ENCODE results near the gene MALT1. TPM values are rescaled to one million over a fixed set of nuclear protein-coding genes. Genes with fewer than 3 reads are reported as not detected.

Gene MALT1
- total and polyA plus RNA-seq, 2 experiments from 2014 or later, result 5.2 to 18.8 TPM

DNA sequence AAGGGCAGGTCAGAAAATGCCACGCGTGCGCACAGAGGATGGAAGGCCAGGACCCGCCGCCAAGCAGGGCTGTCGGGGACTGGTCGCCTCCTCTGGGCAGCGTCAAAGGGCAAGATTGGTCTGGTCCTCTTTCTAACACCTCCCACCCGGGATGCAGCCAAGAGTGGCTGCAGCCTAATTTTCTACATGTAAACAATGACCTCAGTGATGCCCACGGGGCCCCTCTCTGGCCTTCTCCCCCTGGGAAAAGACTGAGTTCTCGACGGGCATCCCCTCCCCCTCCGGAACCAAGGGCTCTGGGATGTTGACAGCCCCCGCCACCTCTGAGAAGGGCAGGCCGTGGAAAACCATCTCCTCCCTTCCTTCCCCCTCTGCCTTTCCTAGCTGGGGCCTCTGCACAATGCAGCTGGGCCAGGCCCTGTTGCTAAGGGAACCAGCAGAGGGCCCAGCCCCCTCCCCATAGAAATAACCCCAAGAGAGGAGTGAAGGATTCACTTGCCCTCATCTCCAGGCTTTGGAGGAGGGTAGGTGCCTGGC lies 113.4 kb downstream of the MALT1 start (continued):
- TF ChIP-seq, protein P1, sequence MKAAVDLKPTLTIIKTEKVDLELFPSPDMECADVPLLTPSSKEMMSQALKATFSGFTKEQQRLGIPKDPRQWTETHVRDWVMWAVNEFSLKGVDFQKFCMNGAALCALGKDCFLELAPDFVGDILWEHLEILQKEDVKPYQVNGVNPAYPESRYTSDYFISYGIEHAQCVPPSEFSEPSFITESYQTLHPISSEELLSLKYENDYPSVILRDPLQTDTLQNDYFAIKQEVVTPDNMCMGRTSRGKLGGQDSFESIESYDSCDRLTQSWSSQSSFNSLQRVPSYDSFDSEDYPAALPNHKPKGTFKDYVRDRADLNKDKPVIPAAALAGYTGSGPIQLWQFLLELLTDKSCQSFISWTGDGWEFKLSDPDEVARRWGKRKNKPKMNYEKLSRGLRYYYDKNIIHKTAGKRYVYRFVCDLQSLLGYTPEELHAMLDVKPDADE (IDR thresholded peaks at IDR 0.05), result no peak
- TF ChIP-seq EZH2 (IDR thresholded peaks at IDR 0.05; ENCODE audit: low read depth, unreplicated experiment), result no peak

DNA sequence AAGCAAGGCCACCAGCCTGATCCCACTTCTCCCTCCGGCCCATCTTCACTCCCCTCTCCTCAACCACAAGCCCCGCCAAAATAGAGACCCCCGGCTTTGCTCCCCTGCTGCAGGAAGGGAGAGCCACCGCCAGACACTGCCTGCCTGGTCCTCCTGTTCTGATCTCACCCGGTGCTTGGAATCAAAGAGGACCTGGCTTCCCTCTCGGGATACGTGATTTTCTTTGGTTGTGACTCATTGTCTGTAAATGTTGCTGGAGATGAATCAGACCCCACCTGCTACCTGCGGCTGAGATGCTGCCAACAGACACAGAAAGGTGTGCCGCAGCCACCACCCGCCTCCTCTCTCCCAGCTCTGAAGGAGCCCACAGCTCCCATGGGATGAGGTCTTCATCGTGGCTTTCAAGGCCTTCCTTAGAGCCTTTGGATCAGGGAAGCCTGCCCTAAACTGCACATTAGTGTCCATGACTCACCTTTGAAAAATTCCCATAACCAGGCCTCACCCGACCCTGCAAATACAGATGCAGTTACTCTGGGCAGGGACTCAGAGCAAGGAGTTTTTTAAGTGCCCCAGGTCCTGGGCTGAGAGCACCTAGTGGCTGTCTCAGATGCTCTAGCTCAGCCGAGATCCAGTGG lies 114.0 kb downstream of the MALT1 start:
- no peaks in the 10 kb centered on the region for H3K79me2 ChIP-seq (replicated peaks; ENCODE audit: insufficient read depth)
- H2AFZ ChIP-seq, result peak overlapping the region; percentile 74
- H3K4me1 Mint-ChIP-seq, result peaks cover 52% of the 10 kb centered on the region
- no peaks in the 10 kb centered on the region for H3K36me3 ChIP-seq (ENCODE audit: insufficient read depth)
- peaks cover 33% of the 10 kb centered on the region for H3K4me1 ChIP-seq (ENCODE audit: insufficient read depth)
- H3K27ac Mint-ChIP-seq, result peak overlapping the region; percentile 31
- DNase-seq (ENCODE audit: low spot score) (no peak), ATAC-seq (peak; percentile 22)
- no peaks in the 10 kb centered on the region for H3K9me2 ChIP-seq (ENCODE audit: insufficient read depth)
- no peak overlapping the region for H3K4me3 Mint-ChIP-seq
- no peaks in the 10 kb centered on the region for H3K27me3 ChIP-seq (ENCODE audit: insufficient read depth)
- no peak overlapping the region for H3K27ac ChIP-seq (ENCODE audit: low read depth)
- peaks cover 6% of the 10 kb centered on the region for H3K27me3 Mint-ChIP-seq (ENCODE audit: insufficient read depth, low read depth, poor library complexity)
- H4K20me1 ChIP-seq (replicated peaks; ENCODE audit: insufficient read depth), result no peaks in the 10 kb centered on the region
- peak overlapping the region; percentile 55; the same call in 1 of the 2 replicates for H3K4me2 ChIP-seq
- H3K36me3 Mint-ChIP-seq (ENCODE audit: low read depth), result no peaks in the 10 kb centered on the region
- no peaks in the 10 kb centered on the region for H3K9me3 Mint-ChIP-seq
- H3K4me3 ChIP-seq, result no peak overlapping the region
- peaks cover 17% of the 10 kb centered on the region for H3F3A ChIP-seq (replicated peaks; ENCODE audit: low read depth)
- TF ChIP-seq, protein P2, sequence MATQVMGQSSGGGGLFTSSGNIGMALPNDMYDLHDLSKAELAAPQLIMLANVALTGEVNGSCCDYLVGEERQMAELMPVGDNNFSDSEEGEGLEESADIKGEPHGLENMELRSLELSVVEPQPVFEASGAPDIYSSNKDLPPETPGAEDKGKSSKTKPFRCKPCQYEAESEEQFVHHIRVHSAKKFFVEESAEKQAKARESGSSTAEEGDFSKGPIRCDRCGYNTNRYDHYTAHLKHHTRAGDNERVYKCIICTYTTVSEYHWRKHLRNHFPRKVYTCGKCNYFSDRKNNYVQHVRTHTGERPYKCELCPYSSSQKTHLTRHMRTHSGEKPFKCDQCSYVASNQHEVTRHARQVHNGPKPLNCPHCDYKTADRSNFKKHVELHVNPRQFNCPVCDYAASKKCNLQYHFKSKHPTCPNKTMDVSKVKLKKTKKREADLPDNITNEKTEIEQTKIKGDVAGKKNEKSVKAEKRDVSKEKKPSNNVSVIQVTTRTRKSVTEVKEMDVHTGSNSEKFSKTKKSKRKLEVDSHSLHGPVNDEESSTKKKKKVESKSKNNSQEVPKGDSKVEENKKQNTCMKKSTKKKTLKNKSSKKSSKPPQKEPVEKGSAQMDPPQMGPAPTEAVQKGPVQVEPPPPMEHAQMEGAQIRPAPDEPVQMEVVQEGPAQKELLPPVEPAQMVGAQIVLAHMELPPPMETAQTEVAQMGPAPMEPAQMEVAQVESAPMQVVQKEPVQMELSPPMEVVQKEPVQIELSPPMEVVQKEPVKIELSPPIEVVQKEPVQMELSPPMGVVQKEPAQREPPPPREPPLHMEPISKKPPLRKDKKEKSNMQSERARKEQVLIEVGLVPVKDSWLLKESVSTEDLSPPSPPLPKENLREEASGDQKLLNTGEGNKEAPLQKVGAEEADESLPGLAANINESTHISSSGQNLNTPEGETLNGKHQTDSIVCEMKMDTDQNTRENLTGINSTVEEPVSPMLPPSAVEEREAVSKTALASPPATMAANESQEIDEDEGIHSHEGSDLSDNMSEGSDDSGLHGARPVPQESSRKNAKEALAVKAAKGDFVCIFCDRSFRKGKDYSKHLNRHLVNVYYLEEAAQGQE (IDR thresholded peaks at IDR 0.05; ENCODE audit: unreplicated experiment), result no peak
- TF ChIP-seq CREB1 (CRISPR knock-in tag; IDR thresholded peaks at IDR 0.05; ENCODE audit: low read depth), result no peak
- TF ChIP-seq STAT1 (IDR thresholded peaks at IDR 0.05; ENCODE audit: unreplicated experiment), result no peak
- TF ChIP-seq POLR2AphosphoS5 (IDR thresholded peaks at IDR 0.05; ENCODE audit: low read depth), result no peak
- no peak for TF ChIP-seq EZH2phosphoT487 (IDR thresholded peaks at IDR 0.05; ENCODE audit: unreplicated experiment)
- no peak for TF ChIP-seq ZNF331 (CRISPR knock-in tag; IDR thresholded peaks at IDR 0.05; ENCODE audit: low read depth)
- TF ChIP-seq ZNF114 (CRISPR knock-in tag; IDR thresholded peaks at IDR 0.05), result no peak
- TF ChIP-seq, protein P3, sequence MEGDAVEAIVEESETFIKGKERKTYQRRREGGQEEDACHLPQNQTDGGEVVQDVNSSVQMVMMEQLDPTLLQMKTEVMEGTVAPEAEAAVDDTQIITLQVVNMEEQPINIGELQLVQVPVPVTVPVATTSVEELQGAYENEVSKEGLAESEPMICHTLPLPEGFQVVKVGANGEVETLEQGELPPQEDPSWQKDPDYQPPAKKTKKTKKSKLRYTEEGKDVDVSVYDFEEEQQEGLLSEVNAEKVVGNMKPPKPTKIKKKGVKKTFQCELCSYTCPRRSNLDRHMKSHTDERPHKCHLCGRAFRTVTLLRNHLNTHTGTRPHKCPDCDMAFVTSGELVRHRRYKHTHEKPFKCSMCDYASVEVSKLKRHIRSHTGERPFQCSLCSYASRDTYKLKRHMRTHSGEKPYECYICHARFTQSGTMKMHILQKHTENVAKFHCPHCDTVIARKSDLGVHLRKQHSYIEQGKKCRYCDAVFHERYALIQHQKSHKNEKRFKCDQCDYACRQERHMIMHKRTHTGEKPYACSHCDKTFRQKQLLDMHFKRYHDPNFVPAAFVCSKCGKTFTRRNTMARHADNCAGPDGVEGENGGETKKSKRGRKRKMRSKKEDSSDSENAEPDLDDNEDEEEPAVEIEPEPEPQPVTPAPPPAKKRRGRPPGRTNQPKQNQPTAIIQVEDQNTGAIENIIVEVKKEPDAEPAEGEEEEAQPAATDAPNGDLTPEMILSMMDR (conservative IDR thresholded peaks at IDR 0.05; ENCODE audit: low read depth in 2 of 2), result no peak
- TF ChIP-seq, protein P1 (IDR thresholded peaks at IDR 0.05), result no peak
- TF ChIP-seq EZH2 (IDR thresholded peaks at IDR 0.05; ENCODE audit: low read depth, unreplicated experiment), result no peak
